ENCODE data around the gene CCN5.

GRCh38 chr20:44743916-44744655, 28.9 kb downstream of the CCN5 start:
- TF ChIP-seq CTCF (conservative IDR thresholded peaks at IDR 0.05), result no peak
- TF ChIP-seq EZH2 (IDR thresholded peaks at IDR 0.05; ENCODE audit: low read depth), result no peak

Measured in PC-9 (cell line).